Measurements from ENCODE around the gene ENPP3. TPM values are rescaled to one million over a fixed set of nuclear protein-coding genes. Genes with fewer than 3 reads are reported as not detected.
A peak's percentile ranks its signal among the peaks of the same experiment; 100 is the strongest.

The ENPP3 gene
- total and polyA plus RNA-seq, 10 of the 15 experiments (the other 5 are each of a cell fraction or from before 2014, with no cell fraction given): 0.01 TPM; not detected in 9

GRCh38 chr6:131597446-131597845 is 39.7 kb upstream of the ENPP3 start:
- in situ Hi-C loops (cut with MboI): no loop called here

More at GRCh38 chr6:131597446-131597845, 39.7 kb upstream of the ENPP3 start:
- Histone ChIP-seq H3K79me2 (ENCODE audit: control insufficient read depth, insufficient read depth, low read length) (no peaks in the 10 kb centered on the region), H3K4me1 (ENCODE audit: control insufficient read depth, insufficient read depth, low read length) (no peaks in the 10 kb centered on the region), H3K4me3 (no peak overlapping the region), H3K9ac (ENCODE audit: control insufficient read depth, insufficient read depth, low read length) (no peak overlapping the region), H3K36me3 (ENCODE audit: control insufficient read depth in 2 of 2, insufficient read depth in 2 of 2, low read length in 1 of 2) (peaks cover 0 to 27% of the 10 kb centered on the region in 2 experiments; a peak in 2 of 4 replicates), H3K27ac (ENCODE audit: control insufficient read depth, insufficient read depth) (no peak overlapping the region), H2AFZ (ENCODE audit: control insufficient read depth, low read depth, low read length) (no peak overlapping the region), H3K27me3 (replicated peaks in 1 of 2; ENCODE audit: control insufficient read depth in 2 of 2, insufficient read depth in 2 of 2, low read length in 1 of 2) (no peaks in the 10 kb centered on the region), H3K4me2 (ENCODE audit: control insufficient read depth, insufficient read depth) (no peak overlapping the region), H3K9me3 (replicated peaks; ENCODE audit: control insufficient read depth, insufficient read depth, low read length) (no peaks in the 10 kb centered on the region), H4K20me1 (ENCODE audit: control insufficient read depth, insufficient read depth) (no peaks in the 10 kb centered on the region)
- ChIA-PET RAD21 (ENCODE audit: unreplicated experiment) (no interaction called here), CTCF (interaction anchor here (0.9 to 3.0 kb wide), 6 partner anchors 10 to 712 kb away, joined by 3 to 8 read pairs (median 4); partner anchors contain the start of gene MED23), SMC1A (ENCODE audit: uncharacterized antibody, unreplicated experiment) (no interaction called here), POLR2A (no interaction called here)
- BruUV-seq (replicated peaks): no TSS peak
- TF ChIP-seq USF2 (IDR thresholded peaks at IDR 0.05; ENCODE audit: borderline replicate concordance, low read depth, low read length): no peak
- TF ChIP-seq ZZZ3 (IDR thresholded peaks at IDR 0.05; ENCODE audit: control insufficient read depth, insufficient read length, low read depth): no peak
- TF ChIP-seq EP300 (IDR thresholded peaks at IDR 0.05; ENCODE audit: borderline replicate concordance in 1 of 2, control insufficient read depth in 1 of 2, low read depth in 2 of 2, low read length in 2 of 2): no peak
- TF ChIP-seq ZNF622 (IDR thresholded peaks at IDR 0.05): no peak
- TF ChIP-seq CTCF (IDR thresholded peaks at IDR 0.05 in 2 of 3, conservative IDR thresholded peaks at IDR 0.05 in 1 of 3; ENCODE audit: control insufficient read depth in 2 of 3, extremely low read depth in 1 of 3, insufficient read depth in 1 of 3, low read depth in 3 of 3, low read length in 3 of 3): peak; percentile 18 to 29 (median 25); a peak in 4 of 6 replicates
- ATAC-seq (peak; percentile 50; the same call in 2 of the 3 replicates), DNase-seq (ENCODE audit: low read depth, low spot score) (no peak), FAIRE-seq (peak; percentile 31)
- intact Hi-C loops (cut with micrococcal nuclease; ENCODE audit: unreplicated experiment): no loop called here
- 100% methylated on average over 3 of the region's 3 CpGs for WGBS (ENCODE audit: insufficient coverage, insufficient replicate concordance, low lambda C conversion rate, missing lambda C conversion rate)

Data from GM12878 (cell line).